Esophagus muscularis mucosa (tissue), 4 donors: ENCODE results near the gene SBNO2. TPM values are rescaled to one million over a fixed set of nuclear protein-coding genes. Genes with fewer than 3 reads are reported as not detected.

Source experiments
- DNase-seq: peaks from one replicate; pipeline ENCODE4 v3.0.0-alpha.2; 2017; ENCODE audit errors: extremely low spot score
- H3K27ac ChIP-seq, 4 donors: fragments of 200-600 bp; sonication (generic); replicated peaks in 1 of 4; 1 replicate in 3 of 4; 2 replicates in 1 of 4; pipeline ENCODE4 v1.5.1; 2016 to 2019; ENCODE audit warnings: mild to moderate bottlenecking in 1 of 4
- H3K27me3 ChIP-seq, 4 donors: fragments of 200-600 bp; sonication (generic); one replicate each; pipeline versions ENCODE4 v1.5.1 to v1.6.0; 2016 to 2019
- H3K36me3 ChIP-seq, 4 donors: fragments of 200-600 bp; sonication (generic); one replicate each; pipeline ENCODE4 v1.5.1; 2016 to 2019
- H3K4me1 ChIP-seq, 4 donors: fragments of 200-600 bp; sonication (generic); one replicate each; pipeline ENCODE4 v1.5.1; 2016 to 2019
- H3K4me3 ChIP-seq, 4 donors: fragments of 200-600 bp; sonication (generic); 1 replicate in 2 of 4; 2 replicates in 2 of 4; pipeline ENCODE4 v1.5.1; 2016 to 2019; ENCODE audit warnings: mild to moderate bottlenecking in 4 of 4, moderate library complexity in 1 of 4
- H3K9me3 ChIP-seq, 4 donors: fragments of 200-600 bp; sonication (generic); 1 replicate in 3 of 4; 2 replicates in 1 of 4; pipeline ENCODE4 v1.5.1; 2016 to 2019
- EP300 ChIP-seq: sonication (generic); formaldehyde crosslinking; IDR thresholded peaks from one replicate; pipeline ENCODE4 v1.6.1; 2017; ENCODE audit warnings: antibody characterized with exemption
- POLR2A ChIP-seq: fragments of 450-650 bp; IDR thresholded peaks from one replicate; pipeline ENCODE4 v1.6.1; 2017; ENCODE audit warnings: antibody characterized with exemption, moderate library complexity, mild to moderate bottlenecking, low read depth
- POLR2AphosphoS5 ChIP-seq, 2 donors: sonication (generic); formaldehyde crosslinking; IDR thresholded peaks; one replicate each; pipeline ENCODE4 v1.6.1; 2017; ENCODE audit warnings: antibody characterized with exemption in 2 of 2
- WGBS: methylation state at CpG from one replicate; pipeline ENCODE4 v1.1.5; 2018; 5-methylcytosine and 5-hydroxymethylcytosine counted together
- intact Hi-C: fragments of 100-400 bp; cut with DNase I; formaldehyde crosslinking; loops from one replicate; pipeline ENCODE4 v1.15.1; 2023
- total RNA-seq, 4 donors: library from RNA; depleted of rRNA; stranded (reverse); fragments of >200 nt; gene quantifications; one replicate each; pipeline versions ENCODE4 v1.1.0 to v1.2.1, GENCODE V29; 2016
- TF ChIP-seq, protein P1 (sequence below), 3 experiments: fragments of 200-600 bp in 2 of 3; fragments of 450-650 bp in 1 of 3; sonication (generic) in 2 of 3; IDR thresholded peaks; one replicate each; pipeline ENCODE4 v1.5.1; 2017 to 2019; ENCODE audit warnings: antibody characterized with exemption in 3 of 3, mild to moderate bottlenecking in 2 of 3, moderate library complexity in 1 of 3

Gene SBNO2
- total RNA-seq, 4 donors from 2014 or later = 16.2 to 141 (median 30.5) TPM

DNA sequence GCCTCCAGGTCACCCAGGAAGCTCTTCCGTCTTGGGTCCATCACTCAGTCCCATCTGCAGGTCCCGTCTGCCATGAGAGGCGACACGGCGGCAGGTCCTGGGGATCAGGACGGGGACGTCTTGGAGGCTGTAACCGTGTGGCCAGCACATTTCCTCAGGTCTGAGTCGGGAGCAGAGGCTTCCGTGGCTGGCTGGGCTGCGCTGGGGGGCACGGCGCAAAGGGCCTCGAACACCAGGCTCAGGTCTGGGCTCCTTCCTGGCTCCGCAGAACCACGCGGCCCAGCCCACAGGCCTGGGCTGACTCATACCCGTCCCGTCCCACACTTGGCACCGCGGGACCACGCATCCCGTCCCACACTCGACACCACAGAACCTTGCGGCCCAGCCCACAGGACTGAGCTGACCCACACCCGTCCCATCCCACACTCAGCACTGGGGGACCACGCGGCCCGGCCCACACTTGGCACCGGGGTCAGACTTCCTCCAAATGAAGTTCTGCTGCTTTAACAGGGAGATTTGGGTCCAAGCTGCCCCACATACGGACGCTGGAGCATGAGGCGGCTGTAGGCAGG is 30.2 kb downstream of the SBNO2 start:
- TF ChIP-seq POLR2A = no peak
- no peak for TF ChIP-seq POLR2AphosphoS5 (IDR thresholded peaks at IDR 0.05)
- TF ChIP-seq EP300 = no peak
- TF ChIP-seq, protein P1, sequence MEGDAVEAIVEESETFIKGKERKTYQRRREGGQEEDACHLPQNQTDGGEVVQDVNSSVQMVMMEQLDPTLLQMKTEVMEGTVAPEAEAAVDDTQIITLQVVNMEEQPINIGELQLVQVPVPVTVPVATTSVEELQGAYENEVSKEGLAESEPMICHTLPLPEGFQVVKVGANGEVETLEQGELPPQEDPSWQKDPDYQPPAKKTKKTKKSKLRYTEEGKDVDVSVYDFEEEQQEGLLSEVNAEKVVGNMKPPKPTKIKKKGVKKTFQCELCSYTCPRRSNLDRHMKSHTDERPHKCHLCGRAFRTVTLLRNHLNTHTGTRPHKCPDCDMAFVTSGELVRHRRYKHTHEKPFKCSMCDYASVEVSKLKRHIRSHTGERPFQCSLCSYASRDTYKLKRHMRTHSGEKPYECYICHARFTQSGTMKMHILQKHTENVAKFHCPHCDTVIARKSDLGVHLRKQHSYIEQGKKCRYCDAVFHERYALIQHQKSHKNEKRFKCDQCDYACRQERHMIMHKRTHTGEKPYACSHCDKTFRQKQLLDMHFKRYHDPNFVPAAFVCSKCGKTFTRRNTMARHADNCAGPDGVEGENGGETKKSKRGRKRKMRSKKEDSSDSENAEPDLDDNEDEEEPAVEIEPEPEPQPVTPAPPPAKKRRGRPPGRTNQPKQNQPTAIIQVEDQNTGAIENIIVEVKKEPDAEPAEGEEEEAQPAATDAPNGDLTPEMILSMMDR (IDR thresholded peaks at IDR 0.05) = no peak
- Histone ChIP-seq H3K4me1 (no peaks in the 10 kb centered on the region), H3K27ac (no peak overlapping the region), H3K9me3 (no peaks in the 10 kb centered on the region), H3K27me3 (no peaks in the 10 kb centered on the region), H3K36me3 (peaks cover 10 to 68% (median 62%) of the 10 kb centered on the region in 4 donors), H3K4me3 (no peak overlapping the region)
- DNase-seq = no peak
- 92% methylated on average over 28 of the region's 33 CpGs for WGBS
- intact Hi-C loops = no loop called here

DNA sequence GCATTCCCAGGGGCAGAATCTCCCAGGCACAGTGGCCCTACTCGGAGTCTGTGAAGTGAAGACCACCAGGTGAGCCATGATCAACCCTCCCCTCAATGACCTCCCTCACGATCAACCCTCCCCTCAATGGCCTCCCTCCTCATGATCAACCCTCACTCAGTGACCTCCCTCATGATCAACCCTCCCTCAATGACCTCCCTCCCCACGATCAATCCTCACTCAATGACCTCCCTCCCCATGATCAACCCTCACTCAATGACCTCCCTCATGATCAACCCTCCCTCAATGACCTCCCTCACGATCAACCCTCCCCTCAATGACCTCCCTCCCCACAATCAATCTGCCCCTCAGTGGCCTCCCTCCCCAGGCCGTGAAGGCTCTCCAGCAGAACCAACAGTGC is 32.1 kb downstream of the SBNO2 start:
- H3K36me3 ChIP-seq = peaks cover 10 to 63% (median 54%) of the 10 kb centered on the region in 4 donors
- 77% methylated on average over 5 of the region's 5 CpGs for whole genome bisulfite sequencing
- H3K9me3 ChIP-seq = no peaks in the 10 kb centered on the region
- no peak overlapping the region for H3K27ac ChIP-seq
- peaks cover 0 to 2% (median 1%) of the 10 kb centered on the region in 4 donors for H3K4me1 ChIP-seq
- TF ChIP-seq EP300 (no peak), POLR2A (no peak)
- no peaks in the 10 kb centered on the region for H3K27me3 ChIP-seq
- DNase-seq = no peak
- H3K4me3 ChIP-seq = no peak overlapping the region
- intact Hi-C loops = no loop called here

DNA sequence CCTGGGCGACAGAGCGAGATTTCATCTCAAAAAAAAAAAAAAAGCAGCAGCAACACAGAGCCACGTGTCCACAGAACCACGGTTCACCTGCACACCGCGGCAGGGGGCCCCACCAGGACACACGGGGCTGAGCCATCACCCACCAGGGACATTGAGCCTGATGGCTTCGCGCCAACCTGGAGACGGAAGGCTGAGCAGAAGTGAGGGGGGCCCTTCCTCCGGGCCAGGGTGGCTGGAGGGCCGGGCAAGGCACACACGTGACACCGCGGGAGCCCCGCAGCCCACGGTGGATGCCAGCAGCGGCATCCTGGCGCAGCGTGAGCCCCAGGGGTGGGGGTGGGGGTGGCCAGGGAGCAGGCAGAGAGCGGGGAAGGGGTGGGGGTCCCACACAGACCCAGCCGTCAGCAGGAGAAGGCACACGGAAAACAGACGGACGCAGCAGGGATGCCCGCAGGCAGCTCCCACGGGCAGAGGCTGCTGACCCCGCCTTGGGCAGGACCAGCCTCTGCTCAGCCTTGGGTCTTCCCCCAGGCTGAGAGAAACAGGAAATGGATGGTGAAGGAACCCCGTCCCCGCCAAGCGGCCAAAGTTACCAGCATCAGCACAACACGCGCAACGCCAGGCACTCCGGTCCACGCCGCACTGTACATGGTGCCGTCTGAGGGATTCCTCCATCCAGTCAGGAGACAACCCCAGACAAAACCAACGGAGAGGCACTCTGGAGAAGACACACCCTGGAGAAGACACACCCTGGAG is 33.6 kb downstream of the SBNO2 start:
- TF ChIP-seq EP300 = no peak
- TF ChIP-seq, protein P1 (IDR thresholded peaks at IDR 0.05) = no peak
- whole genome bisulfite sequencing = 93% methylated on average over 38 of the region's 39 CpGs
- H3K4me1 ChIP-seq = peaks cover 15 to 17% (median 16%) of the 10 kb centered on the region in 4 donors
- intact Hi-C loops = no loop called here
- H3K4me3 ChIP-seq = no peak overlapping the region
- no peak for DNase-seq
- H3K36me3 ChIP-seq = peaks cover 10 to 58% (median 40%) of the 10 kb centered on the region in 4 donors
- no peaks in the 10 kb centered on the region for H3K9me3 ChIP-seq
- H3K27ac ChIP-seq = no peak overlapping the region
- H3K27me3 ChIP-seq = no peaks in the 10 kb centered on the region

DNA sequence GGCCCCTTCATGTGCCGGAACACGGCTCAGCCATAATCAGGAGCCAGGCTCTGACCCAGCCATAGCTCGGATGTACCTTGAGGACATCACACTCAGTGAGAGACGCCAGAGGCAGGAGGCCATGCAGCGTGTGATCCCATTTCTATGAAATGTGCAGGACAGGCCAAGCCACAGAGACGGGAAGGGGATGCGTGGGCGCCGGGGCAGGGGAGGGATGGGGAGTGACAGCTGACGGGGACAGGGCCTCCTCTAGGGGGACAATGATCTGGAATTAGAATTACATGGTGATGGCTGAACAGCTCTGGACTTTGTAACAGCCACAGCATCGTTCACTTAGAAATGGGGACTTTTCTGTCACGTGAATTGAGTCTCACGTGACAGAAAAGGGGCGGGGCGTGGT is 34.9 kb downstream of the SBNO2 start:
- Histone ChIP-seq H3K4me1 (peaks cover 24 to 30% (median 29%) of the 10 kb centered on the region in 4 donors), H3K36me3 (peaks cover 10 to 53% (median 34%) of the 10 kb centered on the region in 4 donors), H3K4me3 (no peak overlapping the region), H3K27me3 (no peaks in the 10 kb centered on the region), H3K27ac (no peak overlapping the region), H3K9me3 (no peaks in the 10 kb centered on the region)
- 91% methylated on average over 14 of the region's 15 CpGs for WGBS
- intact Hi-C loops = no loop called here
- no peak for TF ChIP-seq EP300
- TF ChIP-seq, protein P1 (IDR thresholded peaks at IDR 0.05) = no peak
- TF ChIP-seq POLR2AphosphoS5 (IDR thresholded peaks at IDR 0.05) = no peak
- TF ChIP-seq POLR2A = no peak
- DNase-seq = no peak

DNA sequence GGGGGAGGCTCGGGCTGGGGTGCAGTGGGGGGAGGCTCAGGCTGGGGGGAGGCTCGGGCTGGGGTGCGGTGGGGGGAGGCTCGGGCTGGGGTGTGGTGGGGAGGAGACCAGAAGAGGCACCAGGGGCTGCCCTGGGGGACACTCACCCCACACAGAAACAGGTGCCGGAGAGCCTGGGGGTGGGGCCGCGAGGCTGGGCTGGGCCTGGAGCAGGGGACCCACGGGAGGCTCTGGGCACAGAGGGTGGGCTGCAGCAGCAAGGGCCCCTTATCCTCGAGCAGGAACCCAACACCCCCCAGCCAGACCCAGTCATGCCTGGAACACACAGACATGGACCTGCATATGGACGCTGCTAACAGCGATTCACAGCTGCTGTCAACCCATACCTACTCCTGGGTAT is 35.9 kb downstream of the SBNO2 start:
- H3K36me3 ChIP-seq = peaks cover 7 to 43% (median 24%) of the 10 kb centered on the region in 4 donors
- intact Hi-C loops = no loop called here

More for the DNA sequence above, 35.9 kb downstream of the SBNO2 start:
- DNase-seq = no peak
- H3K9me3 ChIP-seq = no peaks in the 10 kb centered on the region
- WGBS = 85% methylated on average over 9 of the region's 11 CpGs
- H3K27me3 ChIP-seq = no peaks in the 10 kb centered on the region
- no peak overlapping the region for H3K4me3 ChIP-seq
- TF ChIP-seq POLR2A = no peak
- TF ChIP-seq POLR2AphosphoS5 (IDR thresholded peaks at IDR 0.05) = no peak
- TF ChIP-seq, protein P1 (IDR thresholded peaks at IDR 0.05) = no peak
- no peak for TF ChIP-seq EP300
- peaks cover 29 to 40% (median 38%) of the 10 kb centered on the region in 4 donors for H3K4me1 ChIP-seq
- H3K27ac ChIP-seq = no peak overlapping the region
